ENCODE results near the gene OGFR.

DNA sequence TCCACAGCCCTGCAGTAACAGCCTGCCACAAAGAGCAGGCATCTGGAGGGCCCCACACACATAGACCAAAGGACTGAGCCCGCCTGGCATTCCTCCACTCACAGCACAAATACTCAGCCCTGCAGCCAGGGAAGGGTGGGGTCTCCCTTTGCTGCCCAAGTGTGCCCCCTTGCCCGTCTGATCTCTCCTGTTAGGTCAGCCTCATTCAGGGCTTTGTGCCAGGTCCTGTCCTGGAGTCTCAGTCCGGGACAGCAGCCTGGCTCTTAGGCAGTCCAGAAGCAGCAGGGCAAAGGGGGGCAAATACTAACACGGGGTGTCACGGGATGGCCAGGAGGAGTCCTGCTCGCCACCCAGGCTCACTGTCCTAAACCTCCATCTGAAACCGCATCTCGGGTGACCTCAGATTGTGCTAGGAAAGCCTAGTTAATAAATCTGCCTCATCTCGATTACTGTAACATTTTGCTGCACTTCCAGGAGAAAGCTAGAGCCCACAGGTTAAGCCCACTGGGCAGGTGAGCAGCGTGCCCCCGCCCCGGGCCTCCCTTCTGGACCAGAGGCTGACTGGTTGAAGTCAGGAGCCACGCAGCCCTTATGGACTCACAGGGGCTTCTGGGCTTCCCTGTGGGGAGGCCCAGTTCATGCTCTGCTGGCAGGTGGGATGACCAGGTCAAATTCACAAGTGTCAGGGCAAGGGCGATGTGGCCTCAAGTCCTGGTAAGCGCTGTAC is 3.2 kb upstream of the OGFR start:
- TF ChIP-seq, protein P1, sequence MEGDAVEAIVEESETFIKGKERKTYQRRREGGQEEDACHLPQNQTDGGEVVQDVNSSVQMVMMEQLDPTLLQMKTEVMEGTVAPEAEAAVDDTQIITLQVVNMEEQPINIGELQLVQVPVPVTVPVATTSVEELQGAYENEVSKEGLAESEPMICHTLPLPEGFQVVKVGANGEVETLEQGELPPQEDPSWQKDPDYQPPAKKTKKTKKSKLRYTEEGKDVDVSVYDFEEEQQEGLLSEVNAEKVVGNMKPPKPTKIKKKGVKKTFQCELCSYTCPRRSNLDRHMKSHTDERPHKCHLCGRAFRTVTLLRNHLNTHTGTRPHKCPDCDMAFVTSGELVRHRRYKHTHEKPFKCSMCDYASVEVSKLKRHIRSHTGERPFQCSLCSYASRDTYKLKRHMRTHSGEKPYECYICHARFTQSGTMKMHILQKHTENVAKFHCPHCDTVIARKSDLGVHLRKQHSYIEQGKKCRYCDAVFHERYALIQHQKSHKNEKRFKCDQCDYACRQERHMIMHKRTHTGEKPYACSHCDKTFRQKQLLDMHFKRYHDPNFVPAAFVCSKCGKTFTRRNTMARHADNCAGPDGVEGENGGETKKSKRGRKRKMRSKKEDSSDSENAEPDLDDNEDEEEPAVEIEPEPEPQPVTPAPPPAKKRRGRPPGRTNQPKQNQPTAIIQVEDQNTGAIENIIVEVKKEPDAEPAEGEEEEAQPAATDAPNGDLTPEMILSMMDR (IDR thresholded peaks at IDR 0.05) = no peak
- TF ChIP-seq POLR2A (IDR thresholded peaks at IDR 0.05) = no peak
- TF ChIP-seq POLR2AphosphoS5 (IDR thresholded peaks at IDR 0.05; ENCODE audit: insufficient read depth in 1 of 2, low read depth in 1 of 2) = no peak

Data from vagina (tissue), 2 donors.